ENCODE data around the gene CHCHD5. TPM values are rescaled to one million over a fixed set of nuclear protein-coding genes. Genes with fewer than 3 reads are reported as not detected.

CHCHD5 gene
- total RNA-seq = 5.2 and 8.8 TPM in 2 replicates

GRCh38 chr2:112584134-112584890, at the start of gene CHCHD5:
Gene CHCHD5 (plus strand): TSS chr2:112584609. CDS start chr2:112584648, 39 bp downstream.

DNA sequence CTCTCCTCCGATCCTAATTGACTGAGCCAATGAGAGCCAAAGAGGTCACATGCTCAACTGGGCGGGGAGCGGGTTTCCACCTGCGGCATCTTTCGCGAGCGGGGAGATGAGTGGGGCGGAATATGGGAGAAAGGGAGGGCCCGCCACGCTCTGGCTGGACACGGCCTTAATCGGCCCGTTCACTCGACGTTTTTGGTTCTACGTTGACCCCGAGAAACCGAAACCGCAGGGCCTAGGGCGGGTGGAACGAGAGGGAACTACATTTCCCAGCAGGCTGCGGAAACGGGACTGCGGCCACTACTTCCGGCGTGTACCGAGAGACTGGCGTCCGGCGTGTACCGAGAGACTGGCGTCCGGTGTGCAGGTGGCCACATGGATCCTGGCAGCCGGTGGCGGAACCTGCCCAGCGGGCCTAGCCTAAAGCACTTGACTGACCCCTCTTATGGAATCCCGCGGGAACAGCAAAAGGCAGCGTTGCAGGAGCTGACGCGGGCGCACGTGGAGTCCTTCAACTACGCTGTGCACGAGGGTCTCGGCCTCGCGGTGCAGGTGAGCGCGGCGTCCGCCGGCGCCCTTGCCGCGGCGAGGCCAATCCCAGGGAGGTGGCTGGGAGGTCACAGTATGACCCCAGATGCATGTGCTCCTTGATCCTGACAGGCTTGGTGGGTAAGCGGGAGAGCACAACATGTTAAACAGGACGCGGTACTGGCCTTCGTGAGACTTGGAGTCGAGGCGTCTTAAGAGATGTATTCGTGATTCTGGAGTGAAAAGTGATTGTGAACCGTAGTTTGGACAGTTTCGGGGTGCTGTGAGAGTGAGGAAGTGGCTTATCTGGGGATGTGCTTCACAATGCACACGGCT, 42.1 kb upstream of the CHCHD5 start, which contains the start of gene POLR1B:
Gene POLR1B, plus strand, starts transcription at position 343 of the 861 bp plus-strand sequence. Its CDS starts 30 bp downstream, at position 373.

Other genes starting within 250 kb of the CHCHD5 start
- gene RGPD8, start 151.0 kb upstream of the CHCHD5 start, total RNA-seq = 23.0 and 25.0 TPM in 2 replicates
- gene TTL, start 102.5 kb upstream of the CHCHD5 start, total RNA-seq = 32.3 and 40.9 TPM in 2 replicates
- gene POLR1B, start 42.1 kb upstream of the CHCHD5 start, total RNA-seq = 14.9 and 21.2 TPM in 2 replicates
- gene SLC20A1, start 61.3 kb downstream of the CHCHD5 start, total RNA-seq = 139 and 319 TPM in 2 replicates
- gene NT5DC4, start 136.4 kb downstream of the CHCHD5 start, total RNA-seq = 0.33 TPM in 1 of 2 replicates, not detected in the other
- 1.3 and 4.0 TPM in 2 replicates for gene CKAP2L, start 180.0 kb downstream of the CHCHD5 start, total RNA-seq
- gene IL1A, start 199.9 kb downstream of the CHCHD5 start, total RNA-seq = 0.85 and 2.7 TPM in 2 replicates

All from smooth muscle cell of the pulmonary artery (primary cell).